Measurements from ENCODE around the gene PTPMT1.
A peak's percentile ranks its signal among the peaks of the same experiment; 100 is the strongest.
"Not testable (repeated sequence)": the region's sequence is repeated elsewhere in the genome, so short reads cannot be mapped to it uniquely, and the experiment has no call there.

Gene PTPMT1

DNA sequence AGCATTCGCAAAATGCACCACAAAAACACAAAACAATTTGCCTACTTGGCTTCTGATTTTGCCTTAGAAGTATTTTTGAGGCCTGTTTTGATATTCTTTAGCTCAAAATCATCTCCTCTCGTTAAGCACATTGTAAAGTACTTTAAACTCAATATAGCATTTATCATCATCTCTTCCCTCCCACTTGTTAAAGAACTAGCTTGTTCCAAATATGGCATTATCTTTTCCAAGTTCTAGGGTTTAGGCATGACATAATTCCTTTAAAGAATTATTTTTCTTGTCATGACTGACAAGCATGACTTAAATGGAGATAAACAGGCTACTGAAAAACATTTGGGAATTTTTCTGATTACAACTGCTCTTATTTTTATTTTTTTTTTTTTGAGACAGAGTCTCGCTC is 33.7 kb upstream of the PTPMT1 start:
- FAIRE-seq (no peak), DNase-seq (ENCODE audit: insufficient read length) (no peak)
- no peak for TF ChIP-seq POLR2AphosphoS5 (IDR thresholded peaks at IDR 0.05; ENCODE audit: low read depth, low read length)
- TF ChIP-seq POLR2A (IDR thresholded peaks at IDR 0.05; ENCODE audit: low read depth, low read length): no peak
- TF ChIP-seq TAF1 (IDR thresholded peaks at IDR 0.05; ENCODE audit: borderline replicate concordance, low read depth, low read length): no peak

DNA sequence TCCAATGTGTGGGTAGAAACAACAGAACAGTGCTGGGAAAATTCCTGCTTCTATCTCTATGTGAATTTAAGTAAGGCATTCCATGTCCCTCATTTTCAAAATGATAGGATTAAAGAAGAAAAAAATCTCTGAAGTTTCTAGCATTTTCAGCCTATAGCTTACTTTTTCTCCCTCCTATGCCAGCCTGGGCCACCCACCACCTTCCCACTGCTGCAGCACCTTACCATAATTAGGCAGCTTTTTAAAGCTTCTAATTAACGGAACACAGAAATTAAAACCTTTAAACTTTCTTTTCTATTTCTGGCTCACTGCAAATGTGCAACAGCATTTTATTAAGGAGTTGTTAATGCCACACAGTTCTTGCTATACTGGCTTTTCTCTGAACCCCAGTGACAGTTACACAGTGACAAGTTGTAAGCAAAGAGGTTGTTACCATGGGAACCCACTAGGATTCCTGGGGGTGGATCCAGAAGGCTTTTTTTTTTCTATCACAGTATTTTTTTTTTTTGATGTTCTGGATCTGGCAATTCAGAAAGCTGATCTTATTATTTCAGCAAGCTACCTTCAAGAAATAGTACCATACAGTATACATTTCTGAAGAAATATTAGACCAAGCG is 32.7 kb upstream of the PTPMT1 start:
- no peak for FAIRE-seq
- TF ChIP-seq POLR2A (IDR thresholded peaks at IDR 0.05; ENCODE audit: low read depth, low read length): no peak
- TF ChIP-seq TAF1 (IDR thresholded peaks at IDR 0.05; ENCODE audit: borderline replicate concordance, low read depth, low read length): no peak
- no peak for TF ChIP-seq POLR2AphosphoS5 (IDR thresholded peaks at IDR 0.05; ENCODE audit: low read depth, low read length)
- DNase-seq (ENCODE audit: insufficient read length): no peak

- no peak for DNase-seq (ENCODE audit: insufficient read length)
- FAIRE-seq: no peak
- TF ChIP-seq TAF1 (IDR thresholded peaks at IDR 0.05; ENCODE audit: borderline replicate concordance, low read depth, low read length) (no peak), POLR2A (IDR thresholded peaks at IDR 0.05; ENCODE audit: low read depth, low read length) (no peak), POLR2AphosphoS5 (IDR thresholded peaks at IDR 0.05; ENCODE audit: low read depth, low read length) (no peak)
Measured at GRCh38 chr11:47533690-47534151, 31.7 kb upstream of the PTPMT1 start.

DNA sequence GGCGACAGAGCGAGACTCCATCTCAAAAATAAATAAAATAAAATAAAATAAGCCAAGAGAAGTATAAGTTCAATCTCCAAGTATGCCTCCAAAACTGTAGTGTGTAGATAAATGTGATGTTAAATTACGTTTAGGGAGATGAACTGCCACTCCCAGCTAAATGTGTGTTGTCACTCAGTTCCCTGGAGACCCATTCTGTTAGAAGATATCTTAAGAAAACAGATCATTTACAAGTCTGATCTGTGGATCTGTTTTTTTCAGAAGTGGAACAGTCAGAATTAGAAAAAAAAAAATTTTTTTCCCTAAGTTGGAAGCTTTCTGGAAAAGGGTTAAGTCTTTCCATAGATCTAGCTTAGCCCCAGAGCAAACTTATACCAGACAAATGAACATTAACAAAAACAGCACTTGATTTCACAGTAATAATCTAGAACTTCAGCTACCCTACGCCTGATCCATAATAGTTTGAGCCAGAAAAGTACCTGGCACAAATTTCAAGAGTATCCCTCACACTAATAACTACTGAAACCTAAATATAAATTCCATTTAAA is 30.6 kb upstream of the PTPMT1 start:
- TF ChIP-seq POLR2AphosphoS5 (IDR thresholded peaks at IDR 0.05; ENCODE audit: low read depth, low read length) (no peak), POLR2A (IDR thresholded peaks at IDR 0.05; ENCODE audit: low read depth, low read length) (no peak), TAF1 (IDR thresholded peaks at IDR 0.05; ENCODE audit: borderline replicate concordance, low read depth, low read length) (no peak)
- DNase-seq (ENCODE audit: insufficient read length): no peak
- FAIRE-seq: peak; percentile 54

GRCh38 chr11:47536915-47537314 is 28.5 kb upstream of the PTPMT1 start:
- FAIRE-seq: no peak
- no peak for TF ChIP-seq POLR2AphosphoS5 (IDR thresholded peaks at IDR 0.05; ENCODE audit: low read depth, low read length)
- no peak for TF ChIP-seq POLR2A (IDR thresholded peaks at IDR 0.05; ENCODE audit: low read depth, low read length)
- no peak for TF ChIP-seq TAF1 (IDR thresholded peaks at IDR 0.05; ENCODE audit: borderline replicate concordance, low read depth, low read length)
- DNase-seq (ENCODE audit: insufficient read length): no peak

DNA sequence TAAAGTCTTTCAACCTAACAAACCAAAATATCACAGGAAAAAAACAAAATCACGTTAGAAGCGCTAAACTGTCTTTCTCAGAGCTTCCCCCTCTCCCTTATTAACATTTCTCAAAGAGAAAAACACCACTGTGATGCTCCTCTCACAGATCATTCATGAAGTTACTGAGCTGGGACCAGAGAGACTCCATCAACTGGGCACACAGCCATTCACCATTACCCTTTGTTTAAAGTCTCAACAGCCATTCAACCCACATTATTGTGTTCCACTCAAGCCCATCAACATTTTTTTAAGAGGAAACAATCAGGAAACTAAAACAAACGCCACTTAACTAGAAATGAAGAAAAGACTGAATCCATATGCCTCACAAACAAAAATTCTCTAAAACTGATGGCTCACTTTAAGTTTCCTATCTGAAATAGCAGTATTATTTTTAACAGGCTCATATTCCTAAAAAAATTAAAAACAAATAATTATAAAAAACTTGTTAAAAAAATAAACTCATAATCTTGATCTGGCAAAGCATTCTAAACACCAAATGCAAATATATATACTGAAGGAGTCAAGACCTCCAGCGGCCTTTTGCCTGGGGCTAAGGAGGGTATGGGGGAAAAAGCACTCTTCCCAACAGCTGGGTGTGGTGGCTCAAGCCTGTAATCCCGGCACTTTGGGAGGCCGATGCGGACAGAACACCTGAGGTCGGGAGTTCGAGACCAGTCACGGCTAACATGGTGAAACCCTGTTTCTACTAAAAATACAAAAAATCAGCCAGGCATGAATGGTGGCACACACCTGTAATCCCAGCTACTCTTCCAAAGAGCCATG is 26.4 kb upstream of the PTPMT1 start:
- FAIRE-seq: no peak
- DNase-seq (ENCODE audit: insufficient read length): no peak
- no peak for TF ChIP-seq POLR2A (IDR thresholded peaks at IDR 0.05; ENCODE audit: low read depth, low read length)
- no peak for TF ChIP-seq POLR2AphosphoS5 (IDR thresholded peaks at IDR 0.05; ENCODE audit: low read depth, low read length)
- no peak for TF ChIP-seq TAF1 (IDR thresholded peaks at IDR 0.05; ENCODE audit: borderline replicate concordance, low read depth, low read length)

DNA sequence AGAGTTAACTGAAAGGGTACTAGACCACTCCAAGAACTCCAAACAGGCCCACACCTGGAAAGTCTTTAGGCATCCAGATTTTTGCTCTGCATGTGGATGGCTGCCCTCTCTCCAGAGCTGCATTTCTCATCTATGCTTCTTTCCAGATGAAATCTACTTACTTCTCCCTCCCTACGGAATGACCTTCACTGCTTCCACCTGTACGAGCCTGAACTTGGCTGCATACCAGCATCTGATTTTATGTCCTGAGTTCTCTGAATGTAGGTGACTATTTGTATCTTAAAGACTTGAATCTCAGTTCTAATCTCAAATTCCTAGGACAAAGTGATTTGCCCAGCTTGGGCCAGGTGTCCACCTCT is 25.7 kb upstream of the PTPMT1 start:
- DNase-seq (ENCODE audit: insufficient read length): no peak
- FAIRE-seq: no peak
- no peak for TF ChIP-seq POLR2A (IDR thresholded peaks at IDR 0.05; ENCODE audit: low read depth, low read length)
- TF ChIP-seq POLR2AphosphoS5 (IDR thresholded peaks at IDR 0.05; ENCODE audit: low read depth, low read length): no peak
- no peak for TF ChIP-seq TAF1 (IDR thresholded peaks at IDR 0.05; ENCODE audit: borderline replicate concordance, low read depth, low read length)

DNA sequence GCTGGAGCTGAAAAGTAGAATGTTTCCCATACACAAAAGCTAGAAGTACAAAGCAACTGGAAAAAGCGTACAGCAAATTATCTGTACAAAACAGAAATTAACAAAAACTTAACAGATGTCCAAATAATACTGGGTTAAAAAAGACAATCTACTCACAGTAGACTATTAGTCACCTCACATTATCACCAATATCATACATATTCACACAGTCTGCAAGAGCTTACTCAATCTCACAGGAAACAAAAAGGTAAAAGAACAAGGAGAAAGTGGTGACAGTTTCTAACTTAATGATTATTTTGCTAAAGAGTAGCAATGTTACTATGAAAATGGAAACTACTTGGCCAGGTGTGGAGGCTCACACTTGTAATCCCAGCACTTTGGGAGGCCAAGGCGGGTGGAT is 24.3 kb upstream of the PTPMT1 start:
- FAIRE-seq (no peak), DNase-seq (ENCODE audit: insufficient read length) (no peak)
- TF ChIP-seq POLR2A (IDR thresholded peaks at IDR 0.05; ENCODE audit: low read depth, low read length): no peak
- TF ChIP-seq TAF1 (IDR thresholded peaks at IDR 0.05; ENCODE audit: borderline replicate concordance, low read depth, low read length): no peak
- no peak for TF ChIP-seq POLR2AphosphoS5 (IDR thresholded peaks at IDR 0.05; ENCODE audit: low read depth, low read length)

DNA sequence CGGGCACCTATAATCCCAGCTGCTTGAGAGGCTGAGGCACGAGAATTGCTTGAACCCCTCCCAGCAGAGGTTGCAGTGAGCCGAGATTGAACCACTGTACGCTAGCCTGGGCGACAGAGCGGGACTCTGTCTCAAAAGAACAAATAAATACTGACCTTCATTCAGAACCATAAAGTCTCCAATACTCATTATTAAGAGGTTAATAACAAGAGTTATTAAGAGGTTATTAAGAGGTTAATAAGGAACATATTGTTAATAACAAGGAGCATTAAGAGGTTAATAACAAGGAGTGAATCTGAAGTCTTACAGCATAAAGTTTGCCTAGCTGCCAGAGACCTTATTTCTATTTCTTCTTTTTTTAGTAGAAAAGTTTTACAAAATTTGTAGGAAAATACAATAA is 20.1 kb upstream of the PTPMT1 start:
- FAIRE-seq (no peak), DNase-seq (ENCODE audit: insufficient read length) (no peak)
- no peak for TF ChIP-seq POLR2AphosphoS5 (IDR thresholded peaks at IDR 0.05; ENCODE audit: low read depth, low read length)
- no peak for TF ChIP-seq POLR2A (IDR thresholded peaks at IDR 0.05; ENCODE audit: low read depth, low read length)
- TF ChIP-seq TAF1 (IDR thresholded peaks at IDR 0.05; ENCODE audit: borderline replicate concordance, low read depth, low read length): no peak

DNA sequence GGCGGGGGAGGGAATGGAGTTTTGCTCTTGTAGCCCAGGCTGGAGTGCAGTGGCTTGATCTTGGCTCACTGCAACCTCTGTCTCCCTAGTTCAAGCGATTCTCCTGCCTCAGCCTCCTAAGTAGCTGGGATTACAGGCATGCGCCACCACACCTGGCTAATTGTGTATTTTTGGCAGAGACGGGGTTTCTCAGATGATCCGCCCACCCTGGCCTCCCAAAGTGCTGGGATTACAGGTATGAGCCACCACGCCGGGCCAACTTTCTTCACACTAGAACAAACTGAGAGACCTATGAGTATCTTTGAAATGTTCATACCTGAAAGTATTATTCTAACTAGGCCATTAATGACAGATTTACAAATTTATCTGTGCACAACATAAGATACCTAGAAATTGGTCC is 19.1 kb upstream of the PTPMT1 start:
- DNase-seq (ENCODE audit: insufficient read length); FAIRE-seq: not testable (repeated sequence)

- peak; percentile 53 for FAIRE-seq
Measured at GRCh38 chr11:47550288-47551047, 14.9 kb upstream of the PTPMT1 start.

More at GRCh38 chr11:47550288-47551047, 14.9 kb upstream of the PTPMT1 start:
- DNase-seq (ENCODE audit: insufficient read length): no peak
- no peak for TF ChIP-seq TAF1 (IDR thresholded peaks at IDR 0.05; ENCODE audit: borderline replicate concordance, low read depth, low read length)
- no peak for TF ChIP-seq POLR2AphosphoS5 (IDR thresholded peaks at IDR 0.05; ENCODE audit: low read depth, low read length)
- no peak for TF ChIP-seq POLR2A (IDR thresholded peaks at IDR 0.05; ENCODE audit: low read depth, low read length)

Data from GM12892 (cell line).